Endothelial cell (in vitro differentiated cells): Measurements from ENCODE around the gene RDH16. TPM values are rescaled to one million over a fixed set of nuclear protein-coding genes. Genes with fewer than 3 reads are reported as not detected.

Experiments
- DNase-seq: peaks from one replicate; pipeline ENCODE4 v3.0.0; 2021; ENCODE audit warnings: low spot score
- H3K27ac Mint-ChIP-seq: one replicate; pipeline ENCODE4 v1.8.0; 2021; ENCODE audit warnings: mixed read lengths, inconsistent platforms; ENCODE audit not compliant: unreplicated experiment
- H3K27me3 Mint-ChIP-seq: one replicate; pipeline ENCODE4 v1.8.0; 2021; ENCODE audit warnings: mild to moderate bottlenecking, moderate library complexity, mixed read lengths, inconsistent platforms; ENCODE audit not compliant: unreplicated experiment
- H3K36me3 Mint-ChIP-seq: one replicate; pipeline ENCODE4 v1.8.0; 2021; ENCODE audit warnings: mild to moderate bottlenecking, low read depth, mixed read lengths, inconsistent platforms; ENCODE audit not compliant: unreplicated experiment
- H3K4me1 Mint-ChIP-seq: one replicate; pipeline ENCODE4 v1.8.0; 2021; ENCODE audit warnings: mild to moderate bottlenecking, mixed read lengths, inconsistent platforms; ENCODE audit not compliant: unreplicated experiment
- H3K4me3 Mint-ChIP-seq: one replicate; pipeline ENCODE4 v1.8.0; 2021; ENCODE audit warnings: mild to moderate bottlenecking, mixed read lengths, inconsistent platforms; ENCODE audit not compliant: unreplicated experiment
- H3K9me3 Mint-ChIP-seq: one replicate; pipeline ENCODE4 v1.8.0; 2021; ENCODE audit warnings: mixed read lengths, inconsistent platforms; ENCODE audit not compliant: unreplicated experiment
- CTCF ChIP-seq: fragments of 200-600 bp; sonication (generic); IDR thresholded peaks from one replicate; pipeline ENCODE4 v1.5.0; 2021; ENCODE audit warnings: antibody characterized with exemption; ENCODE audit not compliant: unreplicated experiment
- long read RNA-seq: library from polyadenylated mRNA; unstranded; transcript quantifications from one replicate; pipeline ENCODE4 v2.0.0, GENCODE V29; 2020; ENCODE audit not compliant: unreplicated experiment
- total RNA-seq: library from RNA; stranded (reverse); fragmentation: NEBNext Ultra II Directional; extraction: Animal tissue kit (Norgen Biotek cat#: 25700); gene quantifications from one replicate; pipeline ENCODE4 v1.2.1, GENCODE V29; 2021; ENCODE audit not compliant: unreplicated experiment

RDH16 gene, protein sequence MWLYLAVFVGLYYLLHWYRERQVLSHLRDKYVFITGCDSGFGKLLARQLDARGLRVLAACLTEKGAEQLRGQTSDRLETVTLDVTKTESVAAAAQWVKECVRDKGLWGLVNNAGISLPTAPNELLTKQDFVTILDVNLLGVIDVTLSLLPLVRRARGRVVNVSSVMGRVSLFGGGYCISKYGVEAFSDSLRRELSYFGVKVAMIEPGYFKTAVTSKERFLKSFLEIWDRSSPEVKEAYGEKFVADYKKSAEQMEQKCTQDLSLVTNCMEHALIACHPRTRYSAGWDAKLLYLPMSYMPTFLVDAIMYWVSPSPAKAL
- total RNA-seq, result 0.82 TPM
- long read RNA-seq, result 0 reads

DNA sequence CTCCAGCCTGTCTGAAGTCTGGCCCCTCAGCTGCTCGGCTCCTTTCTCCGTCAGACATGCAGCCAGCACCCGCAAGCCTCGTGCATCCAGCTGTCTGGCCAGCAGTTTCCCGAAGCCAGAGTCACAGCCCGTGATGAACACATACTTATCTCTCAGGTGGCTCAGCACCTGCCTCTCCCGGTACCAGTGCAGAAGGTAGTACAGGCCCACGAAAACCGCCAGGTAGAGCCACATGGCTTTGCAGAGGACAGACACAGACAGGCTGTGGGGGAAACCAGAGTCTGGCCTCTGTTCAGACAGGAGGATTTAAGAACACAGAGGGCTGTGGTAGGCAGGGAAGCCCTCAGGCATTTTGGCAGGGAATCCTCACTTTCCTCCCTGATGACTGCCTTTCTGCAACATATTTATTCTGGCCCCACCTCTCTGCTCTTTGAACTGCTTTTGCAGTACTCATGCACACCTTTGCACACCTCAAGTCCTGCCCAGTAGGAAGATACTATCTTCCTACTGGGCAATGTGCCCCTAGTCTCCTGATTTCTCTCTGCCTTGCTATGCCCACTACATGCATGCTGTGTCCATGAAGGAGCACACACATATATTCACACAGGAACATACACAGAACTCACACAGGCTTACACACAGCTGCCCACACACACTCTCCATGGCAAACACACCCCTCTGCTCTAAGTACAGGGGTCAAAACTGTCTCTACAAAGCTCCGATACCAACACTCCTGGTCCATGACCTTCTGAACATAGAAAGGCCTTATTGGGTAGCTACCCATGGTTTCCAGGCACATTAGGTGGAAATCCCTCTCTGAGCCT, at the start of gene RDH16:
RDH16 (minus strand) TSS at position 380 of the 824 bp plus-strand sequence; CDS start at position 234, 146 bp downstream.
- peaks cover 11% of the 10 kb centered on the region for H3K4me1 Mint-ChIP-seq
- peaks cover 15% of the 10 kb centered on the region for H3K9me3 Mint-ChIP-seq
- no peak within 1 kb of the TSS for H3K4me3 Mint-ChIP-seq
- TF ChIP-seq CTCF, result no peak
- H3K27ac Mint-ChIP-seq, result no peak within 1 kb of the TSS
- H3K36me3 Mint-ChIP-seq, result peaks cover 14% of the 10 kb centered on the region
- H3K27me3 Mint-ChIP-seq, result peaks cover 11% of the 10 kb centered on the region
- DNase-seq, result no peak

GRCh38 chr12:57006809-57007475, 49.5 kb upstream of the RDH16 start:
- H3K27ac Mint-ChIP-seq, result no peak overlapping the region
- H3K9me3 Mint-ChIP-seq, result no peaks in the 10 kb centered on the region
- no peak for DNase-seq
- peaks cover 40% of the 10 kb centered on the region for H3K4me1 Mint-ChIP-seq
- TF ChIP-seq CTCF, result peak; percentile 6
- H3K27me3 Mint-ChIP-seq, result peaks cover 2% of the 10 kb centered on the region
- peaks cover 24% of the 10 kb centered on the region for H3K36me3 Mint-ChIP-seq
- peak overlapping the region; percentile 90 for H3K4me3 Mint-ChIP-seq

- Mint-ChIP-seq H3K36me3 (peaks cover 24% of the 10 kb centered on the region), H3K9me3 (no peaks in the 10 kb centered on the region), H3K27me3 (no peaks in the 10 kb centered on the region), H3K4me3 (peak within 1 kb of the TSS; percentile 97), H3K27ac (peak within 1 kb of the TSS; percentile 27), H3K4me1 (peaks cover 39% of the 10 kb centered on the region)
- DNase-seq, result peak; percentile 84
- peak; percentile 59 for TF ChIP-seq CTCF
These were observed 48.8 kb upstream of the RDH16 start, which contains the start of gene ZBTB39 for GRCh38 chr12:57005980-57006808. ZBTB39 (minus strand) TSS chr12:57006546; CDS start chr12:57004917, 1,629 bp downstream.

DNA sequence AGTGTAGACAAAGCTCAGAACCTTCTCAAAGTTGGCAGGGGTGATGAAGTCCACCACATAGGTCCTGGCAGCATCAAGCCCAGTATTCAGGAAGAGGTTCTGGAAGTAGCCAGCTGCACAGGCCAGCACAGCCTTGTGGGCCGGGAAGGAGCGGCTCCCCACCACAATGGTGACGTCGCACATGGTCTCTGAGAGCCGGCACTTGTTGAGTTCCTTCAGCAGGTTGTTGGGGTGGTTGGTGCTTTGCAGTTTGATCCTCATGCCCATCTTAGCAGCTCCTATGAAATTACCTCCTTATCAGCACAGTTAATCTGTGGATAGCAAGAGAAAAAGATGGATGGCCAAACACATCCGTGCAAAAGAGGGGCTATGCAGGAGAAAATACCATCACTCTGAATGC, 47.2 kb upstream of the RDH16 start:
- TF ChIP-seq CTCF, result no peak
- H3K27me3 Mint-ChIP-seq, result no peaks in the 10 kb centered on the region
- peaks cover 24% of the 10 kb centered on the region for H3K36me3 Mint-ChIP-seq
- DNase-seq, result no peak
- H3K27ac Mint-ChIP-seq, result no peak overlapping the region
- peaks cover 50% of the 10 kb centered on the region for H3K4me1 Mint-ChIP-seq
- H3K9me3 Mint-ChIP-seq, result no peaks in the 10 kb centered on the region
- peak overlapping the region; percentile 97 for H3K4me3 Mint-ChIP-seq
